Liver (tissue), 9 donors: Measurements from ENCODE around the gene JAM3. TPM values are rescaled to one million over a fixed set of nuclear protein-coding genes. Genes with fewer than 3 reads are reported as not detected.

ENCODE experiments used
- DNase-seq: peaks from one replicate; pipeline ENCODE4 v3.0.0-alpha.2; 2017; ENCODE audit warnings: low spot score
- H3K27ac ChIP-seq, 2 donors: one replicate each; pipeline ENCODE4 v1.7.0; 2013; ENCODE audit warnings: inconsistent platforms in 2 of 2, low read length in 2 of 2, control low read depth in 1 of 2, low read depth in 1 of 2, mild to moderate bottlenecking in 1 of 2
- H3K27me3 ChIP-seq, 4 donors: one replicate each; pipeline versions ENCODE4 v1.6.1 to v1.7.0; 2013; ENCODE audit warnings: low read length in 3 of 4, inconsistent platforms in 1 of 4, mild to moderate bottlenecking in 1 of 4, moderate library complexity in 1 of 4; ENCODE audit not compliant: control insufficient read depth in 4 of 4, insufficient read depth in 4 of 4
- H3K36me3 ChIP-seq, 4 donors: one replicate each; pipeline versions ENCODE4 v1.6.1 to v1.7.0; 2013; ENCODE audit warnings: low read length in 3 of 4, mild to moderate bottlenecking in 3 of 4, low read depth in 1 of 4, moderate library complexity in 1 of 4; ENCODE audit not compliant: control insufficient read depth in 4 of 4, insufficient read depth in 3 of 4
- H3K4me1 ChIP-seq, 4 donors: one replicate each; pipeline versions ENCODE4 v1.6.1 to v1.7.0; 2013; ENCODE audit warnings: low read length in 3 of 4, mild to moderate bottlenecking in 3 of 4, moderate library complexity in 1 of 4; ENCODE audit not compliant: control insufficient read depth in 4 of 4, insufficient read depth in 4 of 4
- H3K4me3 ChIP-seq, 3 donors: one replicate each; pipeline versions ENCODE4 v1.6.1 to v1.7.0; 2013; ENCODE audit warnings: low read length in 3 of 3, control low read depth in 1 of 3, low read depth in 1 of 3, mild to moderate bottlenecking in 1 of 3
- H3K9ac ChIP-seq, 2 donors: one replicate each; pipeline ENCODE4 v1.7.0; 2013; ENCODE audit warnings: low read length in 2 of 2, mild to moderate bottlenecking in 2 of 2, moderate library complexity in 2 of 2, control low read depth in 1 of 2, low read depth in 1 of 2
- H3K9me3 ChIP-seq, 4 donors: one replicate each; pipeline versions ENCODE4 v1.6.1 to v1.7.0; 2013; ENCODE audit warnings: low read length in 3 of 4; ENCODE audit not compliant: control insufficient read depth in 4 of 4
- EGR1 ChIP-seq, 2 donors: IDR thresholded peaks; 2 replicates each; pipeline ENCODE4 v1.6.1; 2016 to 2018; ENCODE audit warnings: antibody characterized with exemption in 2 of 2, low read depth in 2 of 2
- FOXA1 ChIP-seq: IDR thresholded peaks from 2 replicates; pipeline ENCODE4 v1.6.1; 2016; ENCODE audit warnings: antibody characterized with exemption
- FOXA2 ChIP-seq: IDR thresholded peaks from 2 replicates; pipeline ENCODE4 v1.6.1; 2016; ENCODE audit warnings: antibody characterized with exemption
- GABPA ChIP-seq, 2 donors: IDR thresholded peaks in 1 of 2; conservative IDR thresholded peaks in 1 of 2; 2 replicates each; pipeline ENCODE4 v1.6.1; 2016; ENCODE audit warnings: antibody characterized with exemption in 2 of 2, mild to moderate bottlenecking in 1 of 2, moderate library complexity in 1 of 2
- HNF4A ChIP-seq, 2 donors: conservative IDR thresholded peaks; 2 replicates each; pipeline ENCODE4 v1.6.1; 2016; ENCODE audit warnings: antibody characterized with exemption in 2 of 2, mild to moderate bottlenecking in 2 of 2
- HNF4G ChIP-seq: IDR thresholded peaks from 2 replicates; pipeline ENCODE4 v1.6.1; 2016; ENCODE audit warnings: antibody characterized with exemption
- JUND ChIP-seq, 2 donors: IDR thresholded peaks; 2 replicates each; pipeline ENCODE4 v1.6.1; 2016; ENCODE audit warnings: antibody characterized with exemption in 2 of 2
- NR2F2 ChIP-seq: IDR thresholded peaks from 2 replicates; pipeline ENCODE4 v1.6.1; 2016; ENCODE audit warnings: antibody characterized with exemption
- RAD21 ChIP-seq, 2 donors: IDR thresholded peaks; 2 replicates each; pipeline ENCODE4 v1.6.1; 2016; ENCODE audit warnings: antibody characterized with exemption in 2 of 2, mild to moderate bottlenecking in 2 of 2
- RXRA ChIP-seq, 2 donors: IDR thresholded peaks; 2 replicates each; pipeline ENCODE4 v1.6.1; 2017 to 2018; ENCODE audit warnings: antibody characterized with exemption in 2 of 2, mild to moderate bottlenecking in 1 of 2
- SP1 ChIP-seq: IDR thresholded peaks from 2 replicates; pipeline ENCODE4 v1.6.1; 2018; ENCODE audit warnings: antibody characterized with exemption, mild to moderate bottlenecking
- TAF1 ChIP-seq: conservative IDR thresholded peaks from 2 replicates; pipeline ENCODE4 v1.6.1; 2016; ENCODE audit warnings: antibody characterized with exemption, mild to moderate bottlenecking
- YY1 ChIP-seq: IDR thresholded peaks from 2 replicates; pipeline ENCODE4 v1.6.1; 2016; ENCODE audit warnings: antibody characterized with exemption, mild to moderate bottlenecking
- WGBS: extraction: QIAGEN DNeasy Blood & Tissue Kit; methylation state at CpG from one replicate; pipeline ENCODE4 v1.1.7; 2013; 5-methylcytosine and 5-hydroxymethylcytosine counted together
- polyA plus RNA-seq, 2 donors: library from polyadenylated mRNA; stranded (reverse) in 1 of 2; unstranded in 1 of 2; fragments of 200-250 nt in 1 of 2; fragments of >200 nt in 1 of 2; fragmentation: Nextera tagmentation in 1 of 2; extraction: Ambion mirVana in 1 of 2; gene quantifications; one replicate each; pipeline versions ENCODE4 v1.2.1 to v1.2.3, GENCODE V29; 2013 to 2015
- total RNA-seq, 2 donors: library from RNA; depleted of rRNA; stranded (reverse); fragments of >200 nt; gene quantifications; one replicate each; pipeline ENCODE4 v1.2.3, GENCODE V29; 2014
- TF ChIP-seq, protein P1 (sequence below): IDR thresholded peaks from 2 replicates; pipeline ENCODE4 v1.6.1; 2016; ENCODE audit warnings: antibody characterized with exemption
- TF ChIP-seq, protein P2 (sequence below): IDR thresholded peaks from 2 replicates; pipeline ENCODE4 v1.6.1; 2016; ENCODE audit warnings: antibody characterized with exemption
- TF ChIP-seq, protein P3 (sequence below): IDR thresholded peaks from 2 replicates; pipeline ENCODE4 v1.6.1; 2016; ENCODE audit warnings: antibody characterized with exemption, mild to moderate bottlenecking
- TF ChIP-seq, protein P4 (sequence below): IDR thresholded peaks from 2 replicates; pipeline ENCODE4 v1.6.1; 2016; ENCODE audit warnings: antibody characterized with exemption
- TF ChIP-seq, protein P5 (sequence below): fragments of 150-350 bp; IDR thresholded peaks from 2 replicates; pipeline ENCODE4 v1.5.1; 2017; ENCODE audit warnings: improper control_type of control experiment, low read depth, low read length; ENCODE audit not compliant: missing input control
- donor health status: healthy.
- donor health status: healthy.
- donor health status: healthy.
- donor health status: healthy.
- donor health status: healthy.

JAM3 gene
- total and polyA plus RNA-seq, 4 donors = 1.6 to 4.3 (median 2.1) TPM

DNA sequence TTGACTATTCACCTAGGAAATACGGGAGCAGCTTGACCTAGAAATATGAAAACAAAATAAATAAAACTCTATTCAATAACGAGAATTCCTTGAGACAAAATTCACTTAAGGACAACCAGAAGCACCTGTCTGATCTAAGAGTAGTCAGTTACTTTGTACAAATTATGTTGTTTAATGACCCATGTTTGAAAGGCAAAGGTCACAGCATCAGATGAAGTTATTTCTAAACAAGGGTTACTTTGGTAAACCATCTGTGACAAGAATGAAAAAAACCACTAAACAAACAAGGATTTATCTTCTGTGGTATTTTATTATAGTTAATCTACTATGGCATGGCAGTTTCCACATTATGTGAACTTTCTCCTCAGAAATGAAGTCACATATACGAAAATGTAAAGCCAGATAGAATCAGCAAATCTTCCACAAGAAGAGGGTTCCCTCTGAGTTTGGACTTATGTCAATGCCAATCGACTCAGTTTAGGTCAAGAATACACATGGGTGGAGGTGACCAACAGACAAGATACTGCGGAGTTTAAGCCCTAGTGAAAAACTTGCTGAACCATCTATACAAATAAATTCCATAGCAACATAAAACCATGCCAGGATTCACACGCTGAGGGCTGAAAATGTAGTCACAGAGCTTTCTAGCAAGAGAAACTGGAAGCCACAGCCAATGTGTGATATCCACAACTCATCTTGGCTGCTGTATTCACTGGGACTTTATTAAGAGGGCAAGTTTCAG lies 101.5 kb downstream of the JAM3 start:
- peak; percentile 44 to 65 for TF ChIP-seq HNF4A (conservative IDR thresholded peaks at IDR 0.05)
- no peak for TF ChIP-seq TAF1
- TF ChIP-seq, protein P1, sequence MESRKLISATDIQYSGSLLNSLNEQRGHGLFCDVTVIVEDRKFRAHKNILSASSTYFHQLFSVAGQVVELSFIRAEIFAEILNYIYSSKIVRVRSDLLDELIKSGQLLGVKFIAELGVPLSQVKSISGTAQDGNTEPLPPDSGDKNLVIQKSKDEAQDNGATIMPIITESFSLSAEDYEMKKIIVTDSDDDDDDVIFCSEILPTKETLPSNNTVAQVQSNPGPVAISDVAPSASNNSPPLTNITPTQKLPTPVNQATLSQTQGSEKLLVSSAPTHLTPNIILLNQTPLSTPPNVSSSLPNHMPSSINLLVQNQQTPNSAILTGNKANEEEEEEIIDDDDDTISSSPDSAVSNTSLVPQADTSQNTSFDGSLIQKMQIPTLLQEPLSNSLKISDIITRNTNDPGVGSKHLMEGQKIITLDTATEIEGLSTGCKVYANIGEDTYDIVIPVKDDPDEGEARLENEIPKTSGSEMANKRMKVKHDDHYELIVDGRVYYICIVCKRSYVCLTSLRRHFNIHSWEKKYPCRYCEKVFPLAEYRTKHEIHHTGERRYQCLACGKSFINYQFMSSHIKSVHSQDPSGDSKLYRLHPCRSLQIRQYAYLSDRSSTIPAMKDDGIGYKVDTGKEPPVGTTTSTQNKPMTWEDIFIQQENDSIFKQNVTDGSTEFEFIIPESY = no peak
- peak; percentile 53 for TF ChIP-seq SP1
- peak; percentile 55 for TF ChIP-seq RXRA (IDR thresholded peaks at IDR 0.05)
- H3K9me3 ChIP-seq = no peaks in the 10 kb centered on the region
- H3K27me3 ChIP-seq = no peaks in the 10 kb centered on the region
- H3K9ac ChIP-seq = no peak overlapping the region
- no peak for DNase-seq
- WGBS = 49% methylated on average over 6 of the region's 6 CpGs
- no peak overlapping the region for H3K4me3 ChIP-seq
- no peak overlapping the region for H3K27ac ChIP-seq
- peaks cover 8 to 29% (median 20%) of the 10 kb centered on the region in 4 donors for H3K36me3 ChIP-seq
- H3K4me1 ChIP-seq = peaks cover 4 to 16% (median 7%) of the 10 kb centered on the region in 4 donors

DNA sequence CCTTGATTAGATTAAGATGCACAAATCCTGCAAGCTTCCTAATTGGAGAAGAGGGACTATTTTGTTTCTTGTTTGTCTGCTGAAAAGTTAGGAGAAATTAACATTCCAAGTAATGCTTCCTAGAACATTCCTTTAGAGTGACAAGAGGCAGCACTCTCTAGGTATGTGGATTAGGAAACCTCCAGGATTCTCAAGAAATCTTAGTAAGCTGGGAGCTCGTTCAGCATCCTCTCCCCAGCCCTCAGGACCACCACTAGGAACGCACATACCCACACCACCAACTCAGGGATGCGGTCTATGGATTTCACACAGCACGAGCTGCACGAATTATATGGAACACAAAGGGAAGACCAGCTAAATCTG lies 102.0 kb downstream of the JAM3 start:
- Histone ChIP-seq H3K27me3 (no peaks in the 10 kb centered on the region), H3K9me3 (no peaks in the 10 kb centered on the region), H3K9ac (no peak overlapping the region), H3K4me1 (peaks cover 4 to 16% (median 7%) of the 10 kb centered on the region in 4 donors), H3K36me3 (peaks cover 8 to 31% (median 20%) of the 10 kb centered on the region in 4 donors), H3K4me3 (no peak overlapping the region), H3K27ac (no peak overlapping the region)
- 98% methylated on average over 5 of the region's 5 CpGs for WGBS
- DNase-seq = no peak
- TF ChIP-seq JUND (IDR thresholded peaks at IDR 0.05) (no peak), NR2F2 (no peak)
- TF ChIP-seq, protein P2, sequence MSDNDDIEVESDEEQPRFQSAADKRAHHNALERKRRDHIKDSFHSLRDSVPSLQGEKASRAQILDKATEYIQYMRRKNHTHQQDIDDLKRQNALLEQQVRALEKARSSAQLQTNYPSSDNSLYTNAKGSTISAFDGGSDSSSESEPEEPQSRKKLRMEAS = no peak

DNA sequence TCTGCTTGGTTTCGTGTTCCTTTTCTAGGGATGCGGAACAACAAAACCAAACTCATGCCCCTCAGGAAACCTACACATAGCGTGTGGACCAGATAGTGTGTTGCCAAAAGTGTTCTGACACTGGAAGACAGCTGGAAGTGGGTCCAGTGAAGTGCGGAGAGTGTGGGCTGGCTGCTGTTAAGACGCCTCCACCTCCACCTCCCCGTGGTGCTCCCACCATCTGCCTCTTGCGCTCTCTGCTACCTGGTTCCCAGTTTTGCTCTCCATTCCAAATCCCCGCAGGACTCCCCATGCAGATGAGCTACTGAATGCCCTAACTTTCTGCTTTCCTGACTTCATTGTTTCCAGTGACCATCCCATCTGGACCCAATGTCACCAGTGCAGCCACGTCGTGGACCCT lies 103.1 kb downstream of the JAM3 start:
- H3K27me3 ChIP-seq = no peaks in the 10 kb centered on the region
- 98% methylated on average over 10 of the region's 10 CpGs for WGBS
- peaks cover 8 to 39% (median 30%) of the 10 kb centered on the region in 4 donors for H3K36me3 ChIP-seq
- H3K4me3 ChIP-seq = no peak overlapping the region
- H3K9me3 ChIP-seq = no peaks in the 10 kb centered on the region
- no peak for DNase-seq
- peaks cover 4 to 16% (median 7%) of the 10 kb centered on the region in 4 donors for H3K4me1 ChIP-seq
- no peak overlapping the region for H3K27ac ChIP-seq
- no peak overlapping the region for H3K9ac ChIP-seq
- TF ChIP-seq, protein P3, sequence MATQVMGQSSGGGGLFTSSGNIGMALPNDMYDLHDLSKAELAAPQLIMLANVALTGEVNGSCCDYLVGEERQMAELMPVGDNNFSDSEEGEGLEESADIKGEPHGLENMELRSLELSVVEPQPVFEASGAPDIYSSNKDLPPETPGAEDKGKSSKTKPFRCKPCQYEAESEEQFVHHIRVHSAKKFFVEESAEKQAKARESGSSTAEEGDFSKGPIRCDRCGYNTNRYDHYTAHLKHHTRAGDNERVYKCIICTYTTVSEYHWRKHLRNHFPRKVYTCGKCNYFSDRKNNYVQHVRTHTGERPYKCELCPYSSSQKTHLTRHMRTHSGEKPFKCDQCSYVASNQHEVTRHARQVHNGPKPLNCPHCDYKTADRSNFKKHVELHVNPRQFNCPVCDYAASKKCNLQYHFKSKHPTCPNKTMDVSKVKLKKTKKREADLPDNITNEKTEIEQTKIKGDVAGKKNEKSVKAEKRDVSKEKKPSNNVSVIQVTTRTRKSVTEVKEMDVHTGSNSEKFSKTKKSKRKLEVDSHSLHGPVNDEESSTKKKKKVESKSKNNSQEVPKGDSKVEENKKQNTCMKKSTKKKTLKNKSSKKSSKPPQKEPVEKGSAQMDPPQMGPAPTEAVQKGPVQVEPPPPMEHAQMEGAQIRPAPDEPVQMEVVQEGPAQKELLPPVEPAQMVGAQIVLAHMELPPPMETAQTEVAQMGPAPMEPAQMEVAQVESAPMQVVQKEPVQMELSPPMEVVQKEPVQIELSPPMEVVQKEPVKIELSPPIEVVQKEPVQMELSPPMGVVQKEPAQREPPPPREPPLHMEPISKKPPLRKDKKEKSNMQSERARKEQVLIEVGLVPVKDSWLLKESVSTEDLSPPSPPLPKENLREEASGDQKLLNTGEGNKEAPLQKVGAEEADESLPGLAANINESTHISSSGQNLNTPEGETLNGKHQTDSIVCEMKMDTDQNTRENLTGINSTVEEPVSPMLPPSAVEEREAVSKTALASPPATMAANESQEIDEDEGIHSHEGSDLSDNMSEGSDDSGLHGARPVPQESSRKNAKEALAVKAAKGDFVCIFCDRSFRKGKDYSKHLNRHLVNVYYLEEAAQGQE = no peak
- TF ChIP-seq HNF4A (conservative IDR thresholded peaks at IDR 0.05) = no peak
- no peak for TF ChIP-seq RXRA (IDR thresholded peaks at IDR 0.05)
- no peak for TF ChIP-seq EGR1 (IDR thresholded peaks at IDR 0.05; ENCODE audit: low read depth in 2 of 2)
- no peak for TF ChIP-seq GABPA (IDR thresholded peaks at IDR 0.05 in 1 of 2, conservative IDR thresholded peaks at IDR 0.05 in 1 of 2)
- TF ChIP-seq SP1 = no peak
- TF ChIP-seq, protein P4, sequence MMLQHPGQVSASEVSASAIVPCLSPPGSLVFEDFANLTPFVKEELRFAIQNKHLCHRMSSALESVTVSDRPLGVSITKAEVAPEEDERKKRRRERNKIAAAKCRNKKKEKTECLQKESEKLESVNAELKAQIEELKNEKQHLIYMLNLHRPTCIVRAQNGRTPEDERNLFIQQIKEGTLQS = no peak
- TF ChIP-seq HNF4G = no peak
- no peak for TF ChIP-seq FOXA2
- TF ChIP-seq NR2F2 = no peak
- TF ChIP-seq, protein P5, sequence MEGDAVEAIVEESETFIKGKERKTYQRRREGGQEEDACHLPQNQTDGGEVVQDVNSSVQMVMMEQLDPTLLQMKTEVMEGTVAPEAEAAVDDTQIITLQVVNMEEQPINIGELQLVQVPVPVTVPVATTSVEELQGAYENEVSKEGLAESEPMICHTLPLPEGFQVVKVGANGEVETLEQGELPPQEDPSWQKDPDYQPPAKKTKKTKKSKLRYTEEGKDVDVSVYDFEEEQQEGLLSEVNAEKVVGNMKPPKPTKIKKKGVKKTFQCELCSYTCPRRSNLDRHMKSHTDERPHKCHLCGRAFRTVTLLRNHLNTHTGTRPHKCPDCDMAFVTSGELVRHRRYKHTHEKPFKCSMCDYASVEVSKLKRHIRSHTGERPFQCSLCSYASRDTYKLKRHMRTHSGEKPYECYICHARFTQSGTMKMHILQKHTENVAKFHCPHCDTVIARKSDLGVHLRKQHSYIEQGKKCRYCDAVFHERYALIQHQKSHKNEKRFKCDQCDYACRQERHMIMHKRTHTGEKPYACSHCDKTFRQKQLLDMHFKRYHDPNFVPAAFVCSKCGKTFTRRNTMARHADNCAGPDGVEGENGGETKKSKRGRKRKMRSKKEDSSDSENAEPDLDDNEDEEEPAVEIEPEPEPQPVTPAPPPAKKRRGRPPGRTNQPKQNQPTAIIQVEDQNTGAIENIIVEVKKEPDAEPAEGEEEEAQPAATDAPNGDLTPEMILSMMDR = no peak
- TF ChIP-seq TAF1 = no peak
- TF ChIP-seq FOXA1 = no peak
- TF ChIP-seq JUND (IDR thresholded peaks at IDR 0.05) = no peak
- no peak for TF ChIP-seq RAD21 (IDR thresholded peaks at IDR 0.05)
- no peak for TF ChIP-seq YY1
- TF ChIP-seq, protein P1 = no peak
